ENCODE data around the gene C1orf167.

Gene C1orf167

DNA sequence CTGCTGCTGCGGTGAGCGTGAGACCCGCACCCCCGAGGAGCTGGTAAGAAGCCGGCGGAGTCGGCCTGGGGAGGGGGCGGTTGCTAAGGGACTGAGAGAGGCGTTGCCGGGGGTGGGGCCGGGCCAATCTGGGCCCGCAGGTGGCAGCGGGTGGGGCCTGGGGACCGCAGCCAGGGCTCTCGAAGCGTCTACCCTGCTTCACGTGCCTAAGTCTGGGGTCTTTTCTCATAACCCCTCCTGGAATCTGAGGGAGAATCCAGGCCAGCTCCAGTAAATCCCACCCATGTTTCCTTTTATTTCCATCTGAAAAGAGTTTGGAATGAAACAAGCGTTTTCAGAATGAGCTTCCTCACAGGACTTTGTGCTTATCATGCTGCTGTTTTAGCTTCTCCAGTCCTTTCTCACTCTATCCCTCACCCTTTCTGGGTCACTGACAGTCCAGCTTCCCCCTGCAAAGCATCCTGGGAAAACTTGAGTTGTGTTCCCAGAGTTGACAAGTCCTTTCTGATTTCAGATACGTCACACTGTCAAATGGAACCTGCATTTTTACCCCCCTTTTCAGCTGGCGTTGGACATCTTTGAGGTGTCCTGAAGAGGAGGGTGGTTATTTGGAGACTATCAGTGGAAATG is 44.4 kb downstream of the C1orf167 start:
- peak; percentile 39 for DNase-seq (ENCODE audit: low read depth)
- H3K4me3 ChIP-seq (replicated peaks; ENCODE audit: low read depth, low read length), result peak overlapping the region; percentile 67
- TF ChIP-seq, protein P1, sequence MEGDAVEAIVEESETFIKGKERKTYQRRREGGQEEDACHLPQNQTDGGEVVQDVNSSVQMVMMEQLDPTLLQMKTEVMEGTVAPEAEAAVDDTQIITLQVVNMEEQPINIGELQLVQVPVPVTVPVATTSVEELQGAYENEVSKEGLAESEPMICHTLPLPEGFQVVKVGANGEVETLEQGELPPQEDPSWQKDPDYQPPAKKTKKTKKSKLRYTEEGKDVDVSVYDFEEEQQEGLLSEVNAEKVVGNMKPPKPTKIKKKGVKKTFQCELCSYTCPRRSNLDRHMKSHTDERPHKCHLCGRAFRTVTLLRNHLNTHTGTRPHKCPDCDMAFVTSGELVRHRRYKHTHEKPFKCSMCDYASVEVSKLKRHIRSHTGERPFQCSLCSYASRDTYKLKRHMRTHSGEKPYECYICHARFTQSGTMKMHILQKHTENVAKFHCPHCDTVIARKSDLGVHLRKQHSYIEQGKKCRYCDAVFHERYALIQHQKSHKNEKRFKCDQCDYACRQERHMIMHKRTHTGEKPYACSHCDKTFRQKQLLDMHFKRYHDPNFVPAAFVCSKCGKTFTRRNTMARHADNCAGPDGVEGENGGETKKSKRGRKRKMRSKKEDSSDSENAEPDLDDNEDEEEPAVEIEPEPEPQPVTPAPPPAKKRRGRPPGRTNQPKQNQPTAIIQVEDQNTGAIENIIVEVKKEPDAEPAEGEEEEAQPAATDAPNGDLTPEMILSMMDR (IDR thresholded peaks at IDR 0.05; ENCODE audit: low read length, missing control alignments), result no peak

DNA sequence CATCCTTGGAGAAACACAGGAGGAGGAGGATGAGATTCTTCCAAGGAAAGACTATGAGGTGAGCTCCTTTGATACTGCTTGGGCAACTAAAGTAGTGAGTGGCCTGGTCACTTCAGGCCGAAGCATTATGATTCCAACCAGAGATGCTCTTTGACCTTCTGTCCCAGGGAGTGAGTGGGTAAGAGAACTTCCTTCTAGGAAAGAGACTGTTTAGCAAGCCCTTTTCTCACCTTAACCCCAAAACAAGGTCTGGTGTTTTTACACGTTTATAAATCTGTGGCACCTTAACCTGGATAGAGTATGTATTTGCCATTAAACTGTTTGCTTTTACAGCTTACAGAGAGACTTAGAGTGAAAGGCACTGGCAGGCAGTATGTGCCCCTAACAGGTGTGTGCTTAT is 45.1 kb downstream of the C1orf167 start:
- DNase-seq (ENCODE audit: low read depth), result no peak
- peak overlapping the region; percentile 67 for H3K4me3 ChIP-seq (replicated peaks; ENCODE audit: low read depth, low read length)
- TF ChIP-seq, protein P1 (IDR thresholded peaks at IDR 0.05; ENCODE audit: low read length, missing control alignments), result no peak

DNA sequence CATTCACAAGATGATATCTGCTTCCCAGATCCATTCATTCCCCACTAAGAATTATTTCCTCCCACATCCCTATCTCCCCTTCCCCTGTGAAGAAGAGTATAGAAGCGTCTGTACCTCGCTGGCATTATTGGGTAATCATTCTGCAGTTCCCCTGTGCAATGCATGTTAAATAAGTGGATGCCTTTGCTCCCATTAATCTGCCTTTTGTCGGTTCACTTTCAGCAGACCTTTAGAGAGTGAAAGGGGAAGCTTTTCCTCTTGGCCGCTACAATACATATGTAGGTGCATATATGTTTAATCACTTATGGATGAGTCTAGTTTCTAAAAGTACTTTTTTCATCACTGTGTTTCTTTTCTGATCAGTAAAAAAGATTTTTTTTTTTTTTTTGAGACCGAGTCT is 51.0 kb downstream of the C1orf167 start:
- TF ChIP-seq, protein P1 (IDR thresholded peaks at IDR 0.05; ENCODE audit: low read length, missing control alignments), result no peak
- no peak overlapping the region for H3K4me3 ChIP-seq (replicated peaks; ENCODE audit: low read depth, low read length)
- DNase-seq (ENCODE audit: low read depth), result no peak

DNA sequence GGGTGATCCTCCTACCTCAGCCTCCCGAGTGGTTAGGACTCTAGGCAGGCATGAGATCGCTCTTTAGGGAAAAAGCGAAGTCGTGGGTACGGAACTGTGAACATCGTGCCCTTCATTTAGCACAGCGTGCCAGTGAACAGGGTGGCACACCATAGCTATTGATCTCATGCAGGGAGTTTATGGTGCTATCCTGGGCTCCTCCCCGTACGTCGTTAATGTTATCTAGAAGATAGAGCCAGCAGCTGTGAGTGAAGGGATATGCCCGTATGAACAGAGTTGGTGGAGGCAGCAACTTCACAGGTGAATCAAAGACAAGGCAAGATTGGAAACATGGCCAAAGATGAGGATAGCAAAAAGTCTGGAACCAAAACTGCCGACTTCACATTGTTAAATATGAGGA is 55.2 kb downstream of the C1orf167 start:
- TF ChIP-seq, protein P1 (IDR thresholded peaks at IDR 0.05; ENCODE audit: low read length, missing control alignments), result no peak
- no peak overlapping the region for H3K4me3 ChIP-seq (replicated peaks; ENCODE audit: low read depth, low read length)
- DNase-seq (ENCODE audit: low read depth), result no peak

DNA sequence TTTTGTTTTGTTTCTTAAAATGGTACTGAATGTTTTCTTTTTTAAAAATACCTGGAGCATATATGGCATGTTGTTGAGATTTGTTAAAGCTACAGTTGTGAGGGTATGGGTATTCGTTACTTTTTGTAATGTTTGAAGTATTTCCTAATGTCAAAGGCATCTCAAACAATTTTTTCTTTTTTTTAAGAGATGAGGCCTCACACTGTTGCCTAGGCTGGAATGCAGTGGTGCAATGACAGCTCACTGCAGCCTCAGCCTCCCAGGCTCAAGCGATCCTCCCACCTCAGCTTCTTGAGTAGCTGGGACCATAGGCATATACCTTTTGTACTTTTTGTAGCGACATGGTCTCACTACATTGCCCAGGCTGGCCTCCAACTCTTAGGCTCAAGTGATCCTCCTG is 60.1 kb downstream of the C1orf167 start:
- DNase-seq (ENCODE audit: low read depth), result peak; percentile 56
- no peak overlapping the region for H3K4me3 ChIP-seq (replicated peaks; ENCODE audit: low read depth, low read length)
- TF ChIP-seq, protein P1 (IDR thresholded peaks at IDR 0.05; ENCODE audit: low read length, missing control alignments), result no peak

- TF ChIP-seq, protein P1 (IDR thresholded peaks at IDR 0.05; ENCODE audit: low read length, missing control alignments), result no peak
- no peak for DNase-seq (ENCODE audit: low read depth)
- H3K4me3 ChIP-seq (replicated peaks; ENCODE audit: low read depth, low read length), result no peak overlapping the region
Observed at GRCh38 chr1:11823366-11824137, 61.6 kb downstream of the C1orf167 start.

Data from fibroblast of pulmonary artery (primary cell).